ENCODE data around the gene SYT14.

GRCh38 chr1:209948155-209948554 is 10.1 kb downstream of the SYT14 start:
- TF ChIP-seq, protein P1, sequence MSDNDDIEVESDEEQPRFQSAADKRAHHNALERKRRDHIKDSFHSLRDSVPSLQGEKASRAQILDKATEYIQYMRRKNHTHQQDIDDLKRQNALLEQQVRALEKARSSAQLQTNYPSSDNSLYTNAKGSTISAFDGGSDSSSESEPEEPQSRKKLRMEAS (IDR thresholded peaks at IDR 0.05) = no peak
- no peak for TF ChIP-seq EP300 (IDR thresholded peaks at IDR 0.05; ENCODE audit: borderline replicate concordance)
- TF ChIP-seq CEBPB (IDR thresholded peaks at IDR 0.05) = no peak
- no peak for TF ChIP-seq YY1 (IDR thresholded peaks at IDR 0.05; ENCODE audit: low read depth)
- TF ChIP-seq ZBTB7A (IDR thresholded peaks at IDR 0.05; ENCODE audit: low read depth) = no peak
- TF ChIP-seq EGR1 (IDR thresholded peaks at IDR 0.05) = no peak
- TF ChIP-seq REST (IDR thresholded peaks at IDR 0.05; ENCODE audit: low read depth) = no peak
- TF ChIP-seq TCF12 (IDR thresholded peaks at IDR 0.05; ENCODE audit: low read depth) = no peak
- TF ChIP-seq TAF1 (IDR thresholded peaks at IDR 0.05; ENCODE audit: low read depth) = no peak

All from Ishikawa (cell line).